Skeletal muscle tissue (tissue), 4 donors: Measurements from ENCODE around the gene PTGER4. TPM values are rescaled to one million over a fixed set of nuclear protein-coding genes. Genes with fewer than 3 reads are reported as not detected.
"Not testable (repeated sequence)": the region's sequence is repeated elsewhere in the genome, so short reads cannot be mapped to it uniquely, and the experiment has no call there.

Experiments
- H3K27ac ChIP-seq: one replicate; pipeline ENCODE4 v1.7.0; 2013; ENCODE audit warnings: mild to moderate bottlenecking, low read depth, low read length, inconsistent platforms
- H3K27me3 ChIP-seq, 3 donors: one replicate each; pipeline ENCODE4 v1.7.0; 2013; ENCODE audit warnings: low read length in 3 of 3; ENCODE audit not compliant: control insufficient read depth in 3 of 3, insufficient read depth in 3 of 3
- H3K36me3 ChIP-seq, 3 donors: one replicate each; pipeline ENCODE4 v1.7.0; 2013; ENCODE audit warnings: low read length in 3 of 3; ENCODE audit not compliant: control insufficient read depth in 3 of 3, insufficient read depth in 3 of 3
- H3K4me1 ChIP-seq, 3 donors: one replicate each; pipeline ENCODE4 v1.7.0; 2013; ENCODE audit warnings: low read length in 3 of 3, mild to moderate bottlenecking in 3 of 3; ENCODE audit not compliant: control insufficient read depth in 3 of 3, insufficient read depth in 3 of 3
- H3K4me3 ChIP-seq, 3 donors: one replicate each; pipeline ENCODE4 v1.7.0; 2013; ENCODE audit warnings: low read length in 3 of 3
- H3K9ac ChIP-seq, 3 donors: one replicate each; pipeline ENCODE4 v1.7.0; 2013; ENCODE audit warnings: low read length in 3 of 3, mild to moderate bottlenecking in 3 of 3, moderate library complexity in 2 of 3, low read depth in 1 of 3
- H3K9me3 ChIP-seq, 3 donors: one replicate each; pipeline ENCODE4 v1.7.0; 2013; ENCODE audit warnings: low read length in 3 of 3; ENCODE audit not compliant: control insufficient read depth in 3 of 3
- total RNA-seq: library from RNA; depleted of rRNA; stranded (reverse); fragments of >200 nt; gene quantifications from one replicate; pipeline ENCODE4 v1.2.3, GENCODE V29; 2014
- donor health status: Osteomylitis.

PTGER4 gene
- total RNA-seq, 1 donor from 2014 or later: 10.4 TPM

DNA sequence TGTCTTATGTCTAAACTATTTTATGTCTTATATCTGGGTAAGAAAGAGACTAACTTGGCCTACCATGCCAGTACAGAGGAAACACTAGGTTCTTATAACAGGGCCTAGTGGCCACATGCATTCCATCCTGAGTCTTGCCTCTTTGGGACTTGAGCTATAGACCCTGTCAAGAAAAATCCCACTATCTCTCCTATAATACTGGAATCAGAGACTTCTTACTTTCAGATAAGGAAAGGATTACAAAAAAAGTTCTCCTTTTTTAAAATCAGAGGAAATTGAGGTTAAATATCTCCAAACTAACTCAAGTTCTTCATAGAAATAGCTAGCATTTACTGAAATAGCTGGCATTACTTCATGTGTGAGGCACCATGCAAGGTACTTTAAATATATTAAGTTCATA, 34.3 kb downstream of the PTGER4 start:
- Histone ChIP-seq H3K36me3 (peaks cover 0 to 4% (median 0%) of the 10 kb centered on the region in 3 donors), H3K4me1 (no peaks in the 10 kb centered on the region), H3K9ac (no peak overlapping the region), H3K27ac (no peak overlapping the region), H3K9me3 (no peaks in the 10 kb centered on the region), H3K27me3 (no peaks in the 10 kb centered on the region), H3K4me3 (no peak overlapping the region)

DNA sequence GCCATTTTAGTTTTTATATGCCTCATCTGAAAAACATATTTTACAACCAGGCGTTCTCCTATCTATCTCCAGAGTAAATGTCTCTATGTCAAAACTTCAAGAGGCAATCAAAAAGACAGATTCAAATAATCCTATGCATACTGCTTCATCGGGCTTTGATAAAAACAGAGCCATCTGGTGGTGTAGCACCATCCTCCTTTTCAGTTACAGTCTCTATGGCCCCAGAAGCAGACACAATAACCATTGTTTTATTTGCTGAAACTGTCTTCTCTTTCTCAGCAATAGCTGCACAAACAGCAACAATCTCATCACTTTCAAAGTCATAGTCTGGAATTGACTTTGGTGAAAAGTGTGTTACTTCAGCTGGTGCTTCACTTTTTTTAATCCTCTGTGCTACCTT, 36.3 kb downstream of the PTGER4 start:
- Histone ChIP-seq H3K27ac (no peak overlapping the region), H3K9me3 (no peaks in the 10 kb centered on the region), H3K27me3 (no peaks in the 10 kb centered on the region), H3K4me3 (no peak overlapping the region), H3K36me3 (peaks cover 0 to 10% (median 0%) of the 10 kb centered on the region in 3 donors), H3K9ac (no peak overlapping the region), H3K4me1 (no peaks in the 10 kb centered on the region)

DNA sequence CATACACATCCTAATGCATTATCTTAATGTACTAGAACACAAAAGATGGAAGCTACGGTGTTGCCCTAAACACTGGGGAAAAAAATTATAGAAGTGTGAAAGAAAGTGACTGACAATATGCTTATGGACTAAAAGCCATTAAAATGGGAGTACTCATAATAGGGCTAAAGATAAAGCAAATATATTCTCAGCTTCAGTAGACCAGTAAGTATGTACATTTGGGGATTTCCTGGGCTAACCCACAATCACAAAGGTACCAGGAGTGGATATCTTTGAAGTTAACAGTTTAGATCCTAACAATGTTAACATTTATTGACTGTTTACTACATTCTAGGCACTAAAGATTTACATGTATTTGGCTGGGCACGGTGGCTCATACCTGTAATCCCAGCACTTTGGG, 36.9 kb downstream of the PTGER4 start:
- H3K27ac ChIP-seq: no peak overlapping the region
- peaks cover 0 to 13% (median 0%) of the 10 kb centered on the region in 3 donors for H3K36me3 ChIP-seq
- no peaks in the 10 kb centered on the region for H3K4me1 ChIP-seq
- H3K9me3 ChIP-seq: no peaks in the 10 kb centered on the region
- no peak overlapping the region for H3K4me3 ChIP-seq
- no peak overlapping the region for H3K9ac ChIP-seq
- H3K27me3 ChIP-seq: no peaks in the 10 kb centered on the region

DNA sequence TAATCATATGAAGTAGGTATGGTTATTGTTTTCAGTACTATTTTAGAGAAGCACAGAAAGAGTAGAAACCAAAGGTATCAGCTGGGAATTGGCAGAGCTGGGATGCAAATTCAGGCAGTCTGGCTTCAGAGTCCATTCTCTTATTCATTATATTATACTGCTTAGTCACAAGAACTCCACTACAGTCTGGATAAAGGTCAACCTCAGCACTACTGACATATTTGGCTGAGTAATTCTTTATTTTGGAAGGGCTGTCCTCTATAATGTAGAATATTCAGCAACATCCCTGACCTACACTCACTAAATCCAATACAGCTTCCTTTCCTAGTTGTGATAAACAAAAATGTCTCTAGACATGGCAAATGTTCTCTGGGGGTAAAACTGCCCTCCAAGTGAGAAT, 37.6 kb downstream of the PTGER4 start:
- Histone ChIP-seq H3K9ac (no peak overlapping the region), H3K4me1 (no peaks in the 10 kb centered on the region), H3K27ac (no peak overlapping the region), H3K27me3 (no peaks in the 10 kb centered on the region), H3K9me3 (peaks cover 0 to 2% (median 0%) of the 10 kb centered on the region in 3 donors), H3K36me3 (peaks cover 0 to 13% (median 0%) of the 10 kb centered on the region in 3 donors), H3K4me3 (no peak overlapping the region)

DNA sequence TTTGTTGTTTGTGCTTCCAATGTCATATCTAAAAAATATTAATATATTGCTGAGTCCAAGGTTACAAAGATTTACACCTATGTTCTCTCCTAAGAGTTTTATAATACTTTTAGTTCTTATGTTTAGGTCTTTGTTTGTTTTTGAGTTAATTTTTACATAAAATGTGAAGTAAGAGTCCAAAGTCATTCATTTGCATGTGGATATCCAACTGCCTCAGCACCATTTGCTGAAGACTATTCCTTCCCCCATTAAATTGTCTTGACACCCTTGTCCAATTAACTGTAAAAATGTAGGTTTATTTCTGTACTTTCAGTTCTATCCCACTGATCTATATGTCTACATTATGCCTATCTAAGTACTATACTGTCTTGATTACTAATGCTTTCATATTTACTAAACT, 40.4 kb downstream of the PTGER4 start:
- no peaks in the 10 kb centered on the region for H3K4me1 ChIP-seq
- H3K36me3 ChIP-seq: peaks cover 0 to 13% (median 0%) of the 10 kb centered on the region in 3 donors
- H3K27me3 ChIP-seq: no peaks in the 10 kb centered on the region
- no peak overlapping the region for H3K9ac ChIP-seq
- no peak overlapping the region for H3K4me3 ChIP-seq
- peaks cover 0 to 2% (median 0%) of the 10 kb centered on the region in 3 donors for H3K9me3 ChIP-seq
- H3K27ac ChIP-seq: no peak overlapping the region

DNA sequence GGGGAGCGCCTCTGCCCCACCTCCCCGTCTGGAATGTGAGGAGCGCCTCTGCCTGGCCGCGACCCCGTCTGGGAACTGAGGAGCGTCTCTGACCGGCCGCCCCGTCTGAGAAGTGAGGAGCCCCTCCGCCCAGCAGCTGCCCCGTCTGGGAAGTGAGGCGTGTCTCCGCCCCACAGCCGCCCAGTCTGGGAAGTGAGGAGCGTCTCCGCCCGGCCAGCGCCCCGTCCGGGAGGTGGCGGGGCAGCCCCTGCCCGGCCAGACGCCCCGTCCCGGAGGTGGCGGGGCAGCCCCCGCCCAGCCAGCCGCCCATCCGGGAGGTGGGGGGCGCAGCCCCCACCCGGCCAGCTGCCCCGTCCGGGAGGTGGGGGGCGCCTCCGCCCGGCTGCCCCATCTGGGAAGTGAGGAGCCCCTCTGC, 42.8 kb downstream of the PTGER4 start:
- not testable (repeated sequence) for H3K4me3 ChIP-seq, H3K4me1 ChIP-seq, H3K27ac ChIP-seq, H3K9me3 ChIP-seq, H3K9ac ChIP-seq, H3K27me3 ChIP-seq
- peaks cover 0 to 13% (median 4%) of the 10 kb centered on the region in 3 donors for H3K36me3 ChIP-seq

DNA sequence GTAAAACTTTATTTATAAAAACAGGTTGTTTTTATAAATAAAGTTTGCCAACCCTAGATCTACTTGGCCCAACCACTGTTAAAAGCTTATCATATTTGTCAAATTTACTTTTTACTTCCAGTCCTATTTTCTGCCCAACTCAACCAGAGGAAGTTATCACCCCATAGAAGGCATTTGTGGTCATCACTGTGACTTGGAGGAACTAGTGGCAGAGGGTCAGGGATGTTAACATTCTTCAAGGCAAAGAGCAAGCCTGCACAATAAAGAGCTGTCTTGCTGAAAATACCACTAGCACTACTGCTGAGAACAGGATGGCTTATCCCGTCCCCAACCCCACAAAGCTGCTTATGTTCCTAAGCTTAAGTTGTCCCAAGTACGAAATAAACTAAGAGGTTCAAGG, 53.7 kb downstream of the PTGER4 start:
- Histone ChIP-seq H3K27ac (no peak overlapping the region), H3K4me3 (no peak overlapping the region), H3K36me3 (peaks cover 0 to 4% (median 0%) of the 10 kb centered on the region in 3 donors), H3K4me1 (peaks cover 9 to 18% (median 14%) of the 10 kb centered on the region in 3 donors), H3K27me3 (no peaks in the 10 kb centered on the region), H3K9me3 (no peaks in the 10 kb centered on the region), H3K9ac (no peak overlapping the region)

DNA sequence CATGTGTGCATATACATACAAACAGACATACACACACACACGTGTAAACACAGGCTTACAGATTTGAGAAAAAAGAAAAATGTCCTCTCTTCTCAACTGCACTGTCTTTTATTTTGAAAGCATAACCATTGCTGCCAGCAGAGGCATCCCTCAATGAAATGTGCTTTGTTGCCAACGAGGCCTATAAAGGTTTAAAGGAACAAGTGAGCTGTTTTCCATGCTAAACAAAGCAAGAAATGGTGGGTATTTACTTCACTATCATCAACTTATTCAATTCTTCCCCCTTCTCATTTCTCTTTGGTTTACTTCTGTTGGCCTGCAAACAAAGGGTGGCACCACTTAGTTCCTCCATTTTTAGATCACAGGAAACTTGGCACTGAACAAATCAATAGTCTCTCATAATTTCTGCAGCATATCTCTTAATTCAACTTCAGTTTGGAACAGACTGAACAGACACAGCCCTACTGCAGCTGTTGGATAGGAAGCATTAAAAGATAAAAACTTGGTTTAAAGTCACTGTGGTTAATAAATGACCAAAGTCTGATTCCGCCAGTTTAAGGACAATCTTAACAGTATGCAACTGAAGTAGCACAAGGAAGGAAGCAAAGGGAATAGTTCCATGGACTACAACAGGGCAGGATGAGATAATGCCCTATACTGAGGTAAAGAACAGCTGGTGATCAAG, 54.3 kb downstream of the PTGER4 start:
- H3K4me1 ChIP-seq: peaks cover 9 to 18% (median 14%) of the 10 kb centered on the region in 3 donors
- no peaks in the 10 kb centered on the region for H3K27me3 ChIP-seq
- no peak overlapping the region for H3K4me3 ChIP-seq
- no peak overlapping the region for H3K27ac ChIP-seq
- H3K9ac ChIP-seq: no peak overlapping the region
- no peaks in the 10 kb centered on the region for H3K9me3 ChIP-seq
- H3K36me3 ChIP-seq: peaks cover 0 to 4% (median 0%) of the 10 kb centered on the region in 3 donors

DNA sequence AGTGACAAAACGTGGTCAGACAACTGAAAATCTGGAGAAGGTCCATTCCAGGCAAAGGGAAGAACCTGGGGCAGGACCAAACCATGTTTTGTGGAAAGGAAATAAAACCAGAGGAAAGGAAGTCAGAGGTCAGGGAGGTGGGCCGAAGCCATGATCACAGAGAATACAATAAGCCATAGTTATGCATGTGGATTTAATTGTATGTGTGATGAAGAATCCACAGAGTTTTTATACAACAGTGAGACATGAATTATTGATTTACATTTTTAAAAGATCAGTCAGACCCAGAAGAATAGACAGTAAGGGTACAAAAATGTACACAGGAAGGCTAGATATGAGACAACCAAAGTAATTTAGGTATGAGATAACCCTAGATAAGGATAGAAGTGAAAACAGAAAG, 55.3 kb downstream of the PTGER4 start:
- H3K27ac ChIP-seq: no peak overlapping the region
- H3K4me3 ChIP-seq: no peak overlapping the region
- H3K27me3 ChIP-seq: no peaks in the 10 kb centered on the region
- no peak overlapping the region for H3K9ac ChIP-seq
- H3K9me3 ChIP-seq: peaks cover 0 to 3% (median 0%) of the 10 kb centered on the region in 3 donors
- H3K4me1 ChIP-seq: peaks cover 9 to 18% (median 14%) of the 10 kb centered on the region in 3 donors
- H3K36me3 ChIP-seq: peaks cover 0 to 6% (median 0%) of the 10 kb centered on the region in 3 donors

DNA sequence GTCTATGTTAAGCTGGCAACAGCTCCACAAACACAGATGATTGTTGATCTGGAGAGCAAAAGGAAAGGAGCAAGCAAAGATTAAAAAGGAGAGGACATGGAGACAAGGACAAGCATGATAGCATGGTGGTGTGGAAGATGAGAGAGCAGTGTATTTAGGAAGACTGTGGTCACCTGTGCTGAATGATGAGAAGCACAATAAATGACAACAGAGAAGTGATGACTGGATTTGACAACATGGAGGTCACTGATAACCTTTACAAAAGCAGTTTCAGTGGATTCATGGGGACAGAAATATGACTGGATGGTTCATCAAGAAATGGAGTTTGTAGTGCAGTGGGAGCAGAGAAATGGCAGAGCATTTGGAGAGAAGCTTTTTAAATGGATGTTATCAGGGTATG, 55.9 kb downstream of the PTGER4 start:
- Histone ChIP-seq H3K9ac (no peak overlapping the region), H3K4me1 (peaks cover 9 to 18% (median 14%) of the 10 kb centered on the region in 3 donors), H3K36me3 (peaks cover 0 to 7% (median 0%) of the 10 kb centered on the region in 3 donors), H3K4me3 (no peak overlapping the region), H3K27me3 (no peaks in the 10 kb centered on the region), H3K27ac (no peak overlapping the region), H3K9me3 (peaks cover 0 to 3% (median 0%) of the 10 kb centered on the region in 3 donors)
